ENCODE measurements around the gene GDPGP1.
"Not testable (repeated sequence)": the region's sequence is repeated elsewhere in the genome, so short reads cannot be mapped to it uniquely, and the experiment has no call there.

Gene GDPGP1

DNA sequence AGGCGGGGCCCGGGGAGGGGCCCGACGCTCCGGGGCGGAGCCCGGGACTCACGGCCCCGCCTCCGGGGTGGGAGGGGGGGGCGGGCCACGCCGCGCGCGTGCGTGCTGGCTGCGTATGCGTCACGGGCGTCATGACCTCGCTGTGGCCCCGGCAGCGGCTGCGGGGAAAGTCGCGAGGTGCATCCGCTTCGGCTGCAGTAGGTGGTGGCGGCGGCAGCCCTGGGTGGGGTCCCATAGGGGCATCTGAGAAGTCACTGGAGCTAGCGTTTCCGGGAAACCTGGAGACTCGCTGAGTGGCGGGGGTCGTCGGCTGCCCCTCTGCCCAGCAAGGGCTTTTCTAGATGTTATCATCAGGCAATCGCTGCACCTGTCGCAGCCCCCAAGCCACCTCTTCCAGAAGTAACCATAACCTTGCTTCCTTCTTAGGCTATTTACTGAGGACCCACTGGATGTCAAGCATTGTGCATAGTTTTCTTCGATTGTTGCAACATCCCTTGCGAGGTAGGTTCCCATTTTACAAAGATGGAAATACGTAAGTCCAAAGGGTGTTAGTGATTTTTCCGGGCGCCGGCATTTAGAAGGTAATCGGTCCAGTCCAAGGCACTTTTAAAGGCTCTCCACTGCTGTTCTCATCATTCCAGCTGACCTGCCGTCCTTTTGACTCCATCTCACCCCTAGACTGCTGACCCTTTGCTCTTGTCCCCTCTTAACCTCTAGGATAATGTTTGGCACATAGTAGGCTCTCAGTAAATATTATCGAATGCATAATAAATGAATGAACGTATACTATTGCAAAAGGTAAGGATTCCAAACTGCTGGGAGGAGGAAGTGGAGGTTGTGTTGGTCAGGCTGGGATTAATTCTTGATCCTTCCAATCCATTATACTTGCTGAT lies at the start of gene GDPGP1:
Gene GDPGP1 (plus strand): TSS at position 114 of the 893 bp plus-strand sequence. CDS start 6,700 bp downstream, outside the sequence.
- ATAC-seq = peak; percentile 68 to 74

DNA sequence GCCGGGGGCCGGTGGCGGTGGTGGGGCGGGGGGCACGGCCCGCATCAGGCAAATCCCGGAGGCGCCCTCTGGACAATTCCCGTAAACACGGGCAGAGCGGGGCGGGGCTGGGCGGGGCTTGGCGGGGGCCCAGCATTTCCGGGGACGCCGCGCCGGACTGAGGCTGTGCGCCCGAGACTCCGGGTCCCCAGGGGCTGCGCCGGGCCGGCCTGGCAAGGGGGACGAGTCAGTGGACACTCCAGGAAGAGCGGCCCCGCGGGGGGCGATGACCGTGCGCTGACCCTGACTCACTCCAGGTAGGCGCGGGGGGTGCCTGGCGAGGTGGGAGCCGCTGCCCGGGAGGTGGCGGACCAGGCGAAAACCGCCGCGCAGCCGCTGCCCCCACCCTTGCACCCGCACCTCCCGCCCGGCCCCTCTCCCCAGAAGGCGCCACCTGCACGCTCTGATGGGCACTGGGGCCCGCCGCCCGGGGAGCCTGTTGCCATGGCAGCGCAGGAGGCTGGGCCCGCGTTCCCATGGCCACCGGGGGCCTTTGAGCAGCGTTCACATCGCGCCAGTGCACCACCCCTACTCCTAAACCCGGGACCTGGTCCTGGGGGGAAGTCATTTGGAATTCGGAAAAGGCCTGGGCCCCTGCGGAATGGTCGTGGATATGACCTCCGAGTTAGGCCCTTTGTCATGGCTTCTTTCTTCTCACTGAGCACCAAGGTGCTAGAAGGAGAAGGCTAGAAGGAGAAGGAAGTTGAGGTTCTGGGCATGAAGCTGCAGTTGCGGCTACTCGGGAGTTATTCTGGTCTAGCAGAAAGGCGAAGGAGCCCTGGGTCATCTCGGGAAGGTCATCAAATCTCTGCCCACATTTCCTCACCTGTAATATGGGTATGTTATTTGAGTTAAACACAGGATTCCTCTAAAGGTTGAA lies 49.0 kb upstream of the GDPGP1 start:
- ATAC-seq = peak; percentile 68 to 77

DNA sequence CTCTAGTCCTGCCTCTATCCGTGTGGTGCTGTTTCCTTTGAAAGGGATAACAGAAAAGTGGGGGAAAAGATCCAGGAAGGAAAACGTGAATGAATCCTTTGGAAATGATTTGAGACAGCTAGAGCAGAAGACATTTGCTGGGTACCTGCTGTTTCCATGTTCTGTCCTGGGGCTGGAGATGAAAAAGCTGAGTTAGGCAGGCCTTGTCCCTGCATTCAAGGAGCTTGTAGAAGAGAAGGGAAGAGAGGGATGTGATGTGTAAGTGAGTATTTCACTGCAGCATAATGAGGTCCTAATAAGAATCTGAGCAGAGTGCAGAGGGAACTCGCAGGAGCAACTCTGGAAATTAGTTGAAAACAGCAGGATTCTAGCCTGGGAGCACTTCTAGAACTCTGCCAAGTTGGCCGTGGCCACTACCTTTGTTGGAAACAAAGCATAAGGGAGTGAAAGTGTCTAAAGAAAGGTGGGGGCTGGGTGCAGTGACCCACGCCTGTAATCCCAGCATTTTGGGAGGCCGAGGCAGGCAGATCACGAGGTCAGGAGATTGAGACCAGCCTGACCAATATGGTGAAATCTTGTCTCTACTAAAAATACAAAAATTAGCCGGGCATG lies 46.6 kb upstream of the GDPGP1 start:
- ATAC-seq = no peak

- ATAC-seq = not testable (repeated sequence)
These were observed 45.9 kb upstream of the GDPGP1 start for GRCh38 chr15:90188065-90188464.

DNA sequence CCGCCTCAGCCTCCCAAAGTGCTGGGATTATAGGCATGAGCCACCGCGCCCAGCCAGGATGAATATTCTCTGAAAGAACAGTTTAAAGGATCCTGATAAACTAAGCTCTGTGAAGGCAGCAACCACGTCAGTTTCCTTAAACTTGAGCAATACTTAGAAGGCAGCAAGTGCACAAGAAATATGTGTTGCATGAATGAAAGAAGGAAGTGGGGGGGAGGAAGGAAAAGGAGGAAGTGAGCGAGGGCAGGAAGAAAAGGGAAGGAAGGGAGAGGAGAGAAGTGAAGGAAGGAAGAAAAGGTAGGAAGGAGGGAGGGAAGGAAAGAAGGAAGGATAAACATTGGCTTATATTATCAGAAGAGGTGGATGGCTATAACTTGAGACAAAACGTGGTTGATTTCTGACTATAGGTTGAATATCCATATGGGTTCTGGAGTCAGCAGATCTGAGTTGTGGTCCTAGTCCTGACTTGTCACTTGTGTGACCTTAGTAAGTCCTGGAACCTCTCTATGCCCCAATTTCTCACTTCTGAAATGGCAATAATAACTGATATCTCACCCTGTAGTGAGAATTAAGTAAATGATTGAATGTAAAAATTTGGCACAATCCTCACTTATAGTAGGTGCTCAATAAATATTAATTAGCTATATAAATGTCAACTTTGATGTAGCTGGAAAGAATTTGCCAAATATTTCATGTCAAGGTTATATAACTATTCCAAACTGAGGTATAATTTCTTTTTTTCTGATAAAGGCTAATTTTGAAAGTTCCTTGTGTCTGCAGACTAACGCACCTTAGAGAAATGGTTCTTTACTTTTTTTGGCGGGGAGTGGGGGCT lies 44.9 kb upstream of the GDPGP1 start:
- ATAC-seq = no peak

- no peak for ATAC-seq
These were observed 44.1 kb upstream of the GDPGP1 start for GRCh38 chr15:90189781-90190467.

- peak in 1 of 2 donors; percentile 24 for ATAC-seq
These were observed 43.2 kb upstream of the GDPGP1 start for GRCh38 chr15:90190606-90191343.

- no peak for ATAC-seq
These were observed 42.7 kb upstream of the GDPGP1 start for GRCh38 chr15:90191344-90191687.

- ATAC-seq = peak; percentile 17 to 45
These were observed 42.1 kb upstream of the GDPGP1 start for GRCh38 chr15:90191794-90192509.

DNA sequence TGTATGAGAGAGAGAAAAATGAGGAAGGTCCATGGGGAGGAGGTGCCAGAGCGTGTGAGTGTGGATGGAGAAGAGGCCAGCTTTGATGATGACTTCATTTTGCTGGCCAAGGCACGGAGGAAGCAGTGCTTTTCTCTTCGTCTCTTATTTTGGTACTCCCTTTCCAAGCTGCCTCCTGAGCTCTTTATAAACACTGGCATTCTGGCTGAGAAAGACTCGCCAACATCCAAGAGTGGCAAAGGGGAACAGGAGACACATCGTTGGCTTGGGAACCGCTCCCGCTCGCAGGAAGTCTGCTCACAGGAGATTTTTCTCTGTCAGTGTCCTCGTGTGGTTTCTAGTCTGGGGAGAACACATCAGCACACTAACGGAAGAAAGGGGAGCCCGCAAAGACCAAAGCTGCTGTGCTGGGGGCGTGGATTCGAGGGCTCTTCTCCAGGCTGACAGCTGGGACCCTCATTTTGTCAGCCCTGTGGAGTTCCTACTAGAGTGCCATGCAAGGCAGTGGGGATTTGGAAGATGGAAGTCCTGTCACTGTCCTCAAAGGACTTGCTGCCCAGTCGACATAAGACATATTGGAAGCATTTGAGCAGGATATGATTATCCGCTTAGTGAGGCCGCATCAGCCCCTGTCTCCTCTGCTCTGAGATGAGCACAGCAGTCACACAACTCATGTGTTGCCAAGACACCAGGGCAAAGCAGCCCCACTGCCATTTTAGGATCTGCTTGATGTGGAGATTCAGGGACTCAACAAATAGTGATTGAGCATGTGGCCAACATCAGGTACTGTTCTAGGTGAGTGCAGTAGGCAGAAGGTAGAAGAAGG lies 40.8 kb upstream of the GDPGP1 start:
- ATAC-seq = no peak

GRCh38 chr15:90194655-90195054 lies 39.4 kb upstream of the GDPGP1 start:
- no peak for ATAC-seq

DNA sequence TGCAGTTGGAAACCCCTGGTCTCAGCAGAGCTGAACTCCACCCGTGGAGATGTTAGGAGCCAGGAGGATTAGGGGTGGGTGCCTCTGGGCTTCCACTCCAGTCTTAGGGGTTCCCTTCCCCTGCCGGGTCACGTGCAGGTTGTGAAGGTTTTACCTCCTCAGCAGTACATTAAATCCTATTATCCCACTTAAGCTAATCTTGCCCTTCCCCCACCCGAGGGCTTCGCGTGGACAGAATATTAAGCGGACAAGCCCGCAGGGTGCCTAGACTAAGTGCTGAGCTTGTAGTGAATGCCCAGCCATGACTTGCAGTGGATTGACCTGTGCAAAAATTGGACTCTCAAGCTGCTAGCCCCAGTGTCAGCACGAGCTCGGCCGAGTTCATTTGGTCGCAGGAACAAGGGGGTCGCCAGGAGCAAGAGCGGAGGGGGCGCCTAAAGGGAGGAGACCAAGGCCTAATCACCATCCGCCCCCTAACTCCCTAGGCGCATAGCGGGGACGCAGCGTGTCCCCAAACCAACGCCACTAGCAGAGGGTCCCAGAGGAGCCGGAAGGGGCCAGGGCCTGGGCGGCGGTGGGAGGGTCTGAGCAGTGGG lies 33.4 kb upstream of the GDPGP1 start:
- ATAC-seq = no peak

- peak; percentile 88 to 91 for ATAC-seq
These were observed 32.7 kb upstream of the GDPGP1 start, which contains the start of gene SEMA4B for GRCh38 chr15:90201130-90201943. TSS of gene SEMA4B (plus strand) at chr15:90201330. CDS start at chr15:90201579, 249 bp downstream.

- ATAC-seq = no peak
These were observed 32.0 kb upstream of the GDPGP1 start for GRCh38 chr15:90201944-90202375.

DNA sequence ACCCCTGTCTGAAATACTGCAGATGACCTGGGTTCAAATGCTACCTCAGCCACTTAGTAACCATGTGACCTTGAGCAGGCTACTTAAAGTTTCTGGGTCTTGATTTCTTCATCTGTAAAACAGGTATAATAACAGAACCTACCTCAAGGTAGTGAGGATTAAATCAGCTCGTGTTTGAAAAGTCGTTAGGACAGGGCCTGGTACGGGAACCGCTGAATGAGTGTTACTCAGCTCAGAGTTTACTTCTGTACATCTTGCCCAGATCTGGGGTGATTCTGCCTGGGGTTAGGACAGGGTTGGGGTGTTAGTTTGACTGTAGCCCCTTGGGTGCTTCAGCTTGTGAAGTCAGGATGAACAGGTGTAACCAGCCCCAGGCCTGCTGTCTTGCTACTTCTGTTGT lies 31.1 kb upstream of the GDPGP1 start:
- ATAC-seq = no peak

- no peak for ATAC-seq
These were observed 30.5 kb upstream of the GDPGP1 start for GRCh38 chr15:90203473-90203872.

DNA sequence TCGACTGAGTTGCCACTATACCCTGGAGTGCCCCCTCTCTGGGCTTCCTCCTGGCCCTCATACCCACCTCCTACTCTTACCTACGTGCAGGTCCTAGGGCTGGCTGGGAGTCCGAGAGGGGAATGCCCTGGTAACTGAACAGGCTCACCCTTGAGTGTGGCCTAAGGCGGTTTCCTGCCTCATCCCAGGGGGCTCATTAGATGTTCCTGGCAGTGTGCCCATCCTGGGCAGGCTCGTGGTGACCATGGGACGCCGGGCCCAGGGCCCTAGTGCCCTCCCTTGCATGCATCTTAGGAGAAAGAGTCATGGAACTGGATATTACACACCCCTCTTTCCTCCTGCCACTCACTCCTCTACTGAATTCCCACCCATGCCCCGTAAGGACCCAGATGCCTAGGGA lies 30.1 kb upstream of the GDPGP1 start:
- ATAC-seq = no peak

Data from activated CD4-positive, CD25-positive, alpha-beta regulatory T cell treated with anti-CD3 and anti-CD28 coated beads, Interleukin-2, amount 50 U/mL, for 24 hours (primary cell).